PC-3 (cell line): ENCODE data around the gene ST6GALNAC2. TPM values are rescaled to one million over a fixed set of nuclear protein-coding genes. Genes with fewer than 3 reads are reported as not detected.

ENCODE experiments used
- ATAC-seq: fragments of 200-7000 bp; cut with Tn5 transposase; 2 replicates; pipeline ENCODE4 v1.9.1; 2020; ENCODE audit warnings: mild to moderate bottlenecking, moderate library complexity
- BruUV-seq: library from RNA; stranded (reverse); fragments of 400-500 nt; replicated peaks from 2 replicates; lab custom pipeline; 2021; lab: Mats Ljungman, UMichigan
- CTCF ChIA-PET: fragments of 300-600 bp; sonication (Branson Sonifier 250); formaldehyde crosslinking; loops from one replicate; lab custom pipeline; 2022; ENCODE audit warnings: antibody characterized with exemption; lab: Charles Lee
- POLR2A ChIA-PET: fragments of 300-600 bp; sonication (Branson Sonifier 250); formaldehyde crosslinking; loops from one replicate; lab custom pipeline; 2022; ENCODE audit warnings: antibody characterized with exemption; ENCODE audit not compliant: unreplicated experiment; lab: Charles Lee
- DNase-seq: peaks from one replicate; pipeline ENCODE4 v3.0.0-alpha.2; 2015
- H2AFZ ChIP-seq: fragments of 300-600 bp; sonication (generic); 2 replicates; pipeline ENCODE4 v1.6.0; 2016; ENCODE audit warnings: antibody characterized with exemption, low read length
- H3F3A ChIP-seq: fragments of 300-600 bp; sonication (generic); one replicate; pipeline ENCODE4 v1.6.0; 2017; ENCODE audit warnings: antibody characterized with exemption, low read length, control low read depth, mild to moderate bottlenecking; ENCODE audit not compliant: unreplicated experiment
- H3K27ac ChIP-seq: fragments of 300-600 bp; sonication (generic); 2 replicates; pipeline ENCODE4 v1.5.1; 2016; ENCODE audit warnings: mild to moderate bottlenecking, low read length
- H3K27me3 ChIP-seq: fragments of 300-600 bp; sonication (generic); 2 replicates; pipeline ENCODE4 v1.6.1; 2016; ENCODE audit warnings: low read length, mixed read lengths
- H3K36me3 ChIP-seq: fragments of 300-600 bp; sonication (generic); 2 replicates; pipeline ENCODE4 v1.6.1; 2016; ENCODE audit warnings: low read depth, mixed run types, low read length, mixed read lengths
- H3K4me1 ChIP-seq: fragments of 300-600 bp; sonication (generic); 2 replicates; pipeline ENCODE4 v1.5.1; 2016; ENCODE audit warnings: low read length; ENCODE audit not compliant: insufficient read depth
- H3K4me2 ChIP-seq: fragments of 300-600 bp; sonication (generic); 2 replicates; pipeline ENCODE4 v1.6.0; 2016; ENCODE audit warnings: low read length
- H3K4me3 ChIP-seq: fragments of 300-600 bp; sonication (generic); 2 replicates; pipeline ENCODE4 v1.5.1; 2016; ENCODE audit warnings: mild to moderate bottlenecking, low read length, mixed read lengths
- H3K79me2 ChIP-seq: fragments of 300-600 bp; sonication (generic); 2 replicates; pipeline ENCODE4 v1.6.1; 2017; ENCODE audit warnings: low read length, mixed read lengths
- H3K9ac ChIP-seq: fragments of 300-600 bp; sonication (generic); 2 replicates; pipeline ENCODE4 v1.6.0; 2016; ENCODE audit warnings: mild to moderate bottlenecking, low read length
- H3K9me2 ChIP-seq: fragments of 300-600 bp; sonication (generic); replicated peaks from 2 replicates; pipeline ENCODE4 v1.6.1; 2016; ENCODE audit warnings: mixed run types, low read length, mixed read lengths
- H3K9me3 ChIP-seq: fragments of 300-600 bp; sonication (generic); 2 replicates; pipeline ENCODE4 v1.6.1; 2016; ENCODE audit warnings: low read length, mixed read lengths
- H4K20me1 ChIP-seq: fragments of 300-600 bp; sonication (generic); 2 replicates; pipeline ENCODE4 v1.6.1; 2016; ENCODE audit warnings: low read length, mixed read lengths
- CTCF ChIP-seq: fragments of 300-600 bp; sonication (generic); conservative IDR thresholded peaks from 2 replicates; pipeline ENCODE4 v1.5.1; 2017; ENCODE audit warnings: antibody characterized with exemption, low read depth, mild to moderate bottlenecking, low read length
- EZH2 ChIP-seq: fragments of 300-600 bp; sonication (generic); IDR thresholded peaks from one replicate; pipeline ENCODE4 v1.6.1; 2017; ENCODE audit warnings: antibody characterized with exemption, mild to moderate bottlenecking, low read length; ENCODE audit not compliant: unreplicated experiment
- EZH2phosphoT487 ChIP-seq: fragments of 300-600 bp; sonication (generic); IDR thresholded peaks from 2 replicates; pipeline ENCODE4 v1.6.1; 2018; ENCODE audit warnings: mild to moderate bottlenecking, antibody characterized with exemption, low read length, borderline replicate concordance
- intact Hi-C: fragments of 100-400 bp; cut with micrococcal nuclease; formaldehyde crosslinking; loops from 2 replicates; pipeline ENCODE4 v1.9.0; 2023
- total RNA-seq: library from RNA; depleted of rRNA; stranded (reverse); fragments of >200 nt; gene quantifications from 2 replicates; pipeline ENCODE4 v1.2.3, GENCODE V29; 2014

Gene ST6GALNAC2
- total RNA-seq, 1 experiment from 2014 or later: 1.0 TPM

DNA sequence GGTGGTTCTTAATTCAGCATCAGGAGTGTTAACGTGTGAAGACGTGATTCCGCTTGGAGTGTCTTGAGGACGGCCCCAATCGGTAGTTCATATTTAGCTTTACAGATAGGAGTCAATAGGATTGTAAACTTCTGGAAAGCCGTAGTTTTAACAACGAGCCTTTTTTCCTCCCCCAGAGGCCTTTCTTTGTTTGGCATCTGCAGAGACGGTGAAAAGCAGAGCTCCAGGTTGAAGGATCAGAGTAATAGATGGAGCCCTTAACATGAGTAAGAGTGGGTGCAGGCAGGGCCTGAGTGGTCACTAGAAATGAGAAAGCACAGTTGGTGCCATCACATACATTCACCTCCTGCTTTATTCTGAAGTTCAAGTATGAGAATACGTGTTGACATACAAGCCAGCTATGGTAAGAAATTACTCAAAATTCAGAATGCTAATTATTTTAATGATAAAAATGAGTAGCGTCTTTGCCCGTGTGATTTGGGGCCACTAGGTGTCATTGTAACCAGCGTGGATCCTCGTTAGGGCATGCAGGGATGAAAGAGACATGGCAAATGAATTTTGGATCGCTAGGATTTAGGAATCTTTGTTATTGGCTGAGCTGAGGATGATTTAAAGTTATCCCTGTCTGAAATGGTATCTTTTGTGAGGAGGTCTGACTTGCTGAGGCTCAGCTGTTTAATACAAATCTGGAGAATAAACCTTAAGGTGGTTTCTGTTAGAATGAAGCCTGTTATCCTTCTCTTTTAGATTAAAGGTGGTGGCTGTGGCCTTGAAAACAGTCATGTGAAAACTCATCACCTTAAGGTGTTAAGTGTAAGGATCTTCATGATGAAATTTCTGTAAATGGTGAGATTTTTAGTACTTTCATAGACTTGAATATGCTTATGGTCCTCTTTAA lies 27.2 kb downstream of the ST6GALNAC2 start:
- CTCF ChIA-PET: interaction anchor here (0.5 to 2.0 kb wide), 9 partner anchors 12 to 123 kb away, joined by 3 to 12 read pairs (median 8); partner anchors contain the start of gene ST6GALNAC2
- no peak overlapping the region for H2AFZ ChIP-seq
- no TSS peak for BruUV-seq
- peaks cover 17% of the 10 kb centered on the region for H3F3A ChIP-seq
- peak overlapping the region; percentile 91 for H3K4me3 ChIP-seq
- peaks cover 50% of the 10 kb centered on the region for H4K20me1 ChIP-seq
- DNase-seq (peak; percentile 52), ATAC-seq (no peak)
- POLR2A ChIA-PET: interaction anchor here (0.6 to 0.7 kb wide), 2 partner anchors 37 to 65 kb away, joined by 3 to 4 read pairs; no protein-coding TSS in a partner anchor
- H3K79me2 ChIP-seq: peaks cover 69% of the 10 kb centered on the region
- TF ChIP-seq CTCF: peak; percentile 84
- TF ChIP-seq EZH2: no peak
- TF ChIP-seq EZH2phosphoT487: no peak
- peak overlapping the region; percentile 98 for H3K4me2 ChIP-seq
- peaks cover 50% of the 10 kb centered on the region for H3K4me1 ChIP-seq
- peaks cover 40% of the 10 kb centered on the region for H3K36me3 ChIP-seq
- H3K9me2 ChIP-seq: no peaks in the 10 kb centered on the region
- no peaks in the 10 kb centered on the region for H3K27me3 ChIP-seq
- H3K9me3 ChIP-seq: no peaks in the 10 kb centered on the region
- peak overlapping the region; percentile 99 for H3K9ac ChIP-seq
- intact Hi-C loops: loop anchor here (1.0 to 5.0 kb wide), 5 partner anchors 20 to 123 kb away; no protein-coding TSS in a partner anchor
- peak overlapping the region; percentile 82 for H3K27ac ChIP-seq

DNA sequence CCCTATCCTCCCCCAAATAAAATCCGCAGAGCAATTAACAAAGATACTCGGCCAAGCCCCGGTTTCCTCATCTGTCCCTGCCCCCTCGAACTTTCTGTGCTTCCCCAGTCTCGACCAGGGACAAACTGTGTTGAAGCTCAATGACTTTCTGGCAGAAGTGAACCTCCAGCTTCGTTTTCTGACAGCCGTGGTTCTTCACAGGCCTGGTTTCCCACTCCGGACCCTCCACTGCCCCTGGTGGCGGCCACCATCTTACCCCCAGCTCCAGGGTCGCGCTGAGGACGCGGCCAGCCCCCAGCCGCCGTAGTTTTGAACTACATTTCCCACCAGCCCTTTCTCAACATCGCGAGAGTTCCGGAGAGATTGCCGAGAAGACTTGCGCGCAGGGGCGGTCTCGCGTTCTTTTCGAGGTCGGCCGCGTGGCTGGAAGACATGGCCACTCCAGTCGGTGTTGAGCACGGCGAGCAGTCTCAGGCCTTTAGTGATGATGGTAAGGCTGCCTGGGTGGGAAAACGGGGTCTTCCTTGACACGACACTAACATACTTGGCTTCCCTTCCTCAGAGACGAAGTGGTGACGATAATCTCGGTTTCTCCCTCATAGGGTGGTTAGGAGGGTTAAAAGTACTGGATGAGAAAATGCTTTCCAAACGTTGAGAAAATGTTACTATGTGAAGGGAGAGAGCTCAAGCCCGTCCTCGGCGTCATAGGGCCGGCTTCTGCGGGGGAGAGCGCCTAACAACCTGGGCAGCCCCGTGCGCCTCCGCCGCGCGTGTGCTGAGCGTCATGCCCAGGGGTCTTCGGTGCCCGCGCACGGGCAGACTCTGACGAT lies 28.1 kb downstream of the ST6GALNAC2 start:
- peaks cover 43% of the 10 kb centered on the region for H4K20me1 ChIP-seq
- peak; percentile 99 for DNase-seq
- ChIA-PET POLR2A (interaction anchor here (0.6 to 1.1 kb wide), 8 partner anchors 11 to 310 kb away, joined by 3 to 6 read pairs (median 4); no protein-coding TSS in a partner anchor), CTCF (interaction anchor here (0.6 to 2.0 kb wide), 9 partner anchors 11 to 124 kb away, joined by 3 to 12 read pairs (median 6); partner anchors contain the start of gene ST6GALNAC2)
- ATAC-seq: peak; percentile 84
- H3K27ac ChIP-seq: peak overlapping the region; percentile 82
- no peaks in the 10 kb centered on the region for H3K9me3 ChIP-seq
- H3K27me3 ChIP-seq: no peaks in the 10 kb centered on the region
- TF ChIP-seq EZH2 (no peak), EZH2phosphoT487 (no peak), CTCF (peak; percentile 56)
- peak overlapping the region; percentile 91 for H2AFZ ChIP-seq
- peaks cover 60% of the 10 kb centered on the region for H3K79me2 ChIP-seq
- H3K9me2 ChIP-seq: no peaks in the 10 kb centered on the region
- peak overlapping the region; percentile 98 for H3K4me2 ChIP-seq
- H3K4me1 ChIP-seq: peaks cover 42% of the 10 kb centered on the region
- H3F3A ChIP-seq: peaks cover 17% of the 10 kb centered on the region
- intact Hi-C loops: loop anchor here (1.0 to 5.0 kb wide), 6 partner anchors 11 to 124 kb away; no protein-coding TSS in a partner anchor
- TSS peak; percentile 79 for BruUV-seq
- H3K4me3 ChIP-seq: peak overlapping the region; percentile 91
- peaks cover 37% of the 10 kb centered on the region for H3K36me3 ChIP-seq
- peak overlapping the region; percentile 99 for H3K9ac ChIP-seq
